ENCODE measurements around the gene GPX2.

Gene GPX2

DNA sequence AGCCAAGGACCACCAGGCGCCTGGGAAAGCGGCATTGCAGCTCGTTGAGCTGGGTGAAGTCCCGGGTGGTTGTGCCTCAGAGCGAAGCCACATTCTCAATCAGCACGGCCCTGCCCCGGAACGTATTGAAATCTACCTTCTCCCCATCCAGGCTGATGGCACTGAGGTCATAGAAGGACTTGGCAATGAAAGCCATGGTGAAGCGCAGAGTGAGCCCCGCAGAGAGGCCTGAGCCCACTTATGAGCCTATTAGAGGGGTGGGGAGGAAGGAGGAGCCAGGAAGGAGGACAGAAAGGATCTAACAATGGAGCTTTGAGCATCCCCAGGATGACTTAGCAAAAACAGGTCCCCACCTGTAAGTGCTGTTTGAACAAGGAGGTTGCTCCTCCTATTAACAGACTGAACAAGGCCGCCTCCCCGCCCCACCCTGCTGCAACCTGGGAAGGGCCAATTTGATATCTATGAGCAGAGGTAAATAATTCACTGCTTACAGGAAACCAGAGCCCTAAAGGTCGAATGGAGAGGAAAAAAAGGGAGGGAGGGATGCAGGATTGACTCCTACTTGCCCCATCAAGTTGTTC is at the start of gene GPX2:
TSS of gene GPX2 (minus strand) at position 215 of the 581 bp plus-strand sequence. CDS start at position 196, 19 bp downstream.
- no peak for DNase-seq

GRCh38 chr14:64990939-64991338 is 48.4 kb upstream of the GPX2 start:
- no peak for DNase-seq

- DNase-seq, result no peak
Observed at GRCh38 chr14:64990296-64990695, 47.8 kb upstream of the GPX2 start.

DNA sequence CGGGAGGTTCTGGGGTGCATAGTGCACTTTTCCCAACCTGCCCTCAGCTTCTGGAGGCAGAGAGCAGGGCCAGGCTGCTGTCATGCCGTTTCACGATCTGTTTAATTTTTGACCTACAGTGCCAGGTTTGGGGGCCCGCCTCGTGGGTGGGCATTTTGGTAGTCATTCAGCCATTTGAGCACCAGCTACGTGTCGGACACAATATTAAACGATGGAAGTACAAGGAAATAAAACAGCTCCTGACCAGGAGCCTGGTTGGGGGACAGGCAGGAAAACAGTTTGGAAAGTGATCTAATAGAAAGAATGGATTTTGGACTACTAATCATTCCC is 44.9 kb upstream of the GPX2 start:
- no peak for DNase-seq

GRCh38 chr14:64986648-64987437 is 44.3 kb upstream of the GPX2 start, which contains the start of gene FNTB:
Gene FNTB (plus strand): TSS chr14:64986895. CDS start chr14:64986954, 59 bp downstream.
- DNase-seq, result peak; percentile 83

DNA sequence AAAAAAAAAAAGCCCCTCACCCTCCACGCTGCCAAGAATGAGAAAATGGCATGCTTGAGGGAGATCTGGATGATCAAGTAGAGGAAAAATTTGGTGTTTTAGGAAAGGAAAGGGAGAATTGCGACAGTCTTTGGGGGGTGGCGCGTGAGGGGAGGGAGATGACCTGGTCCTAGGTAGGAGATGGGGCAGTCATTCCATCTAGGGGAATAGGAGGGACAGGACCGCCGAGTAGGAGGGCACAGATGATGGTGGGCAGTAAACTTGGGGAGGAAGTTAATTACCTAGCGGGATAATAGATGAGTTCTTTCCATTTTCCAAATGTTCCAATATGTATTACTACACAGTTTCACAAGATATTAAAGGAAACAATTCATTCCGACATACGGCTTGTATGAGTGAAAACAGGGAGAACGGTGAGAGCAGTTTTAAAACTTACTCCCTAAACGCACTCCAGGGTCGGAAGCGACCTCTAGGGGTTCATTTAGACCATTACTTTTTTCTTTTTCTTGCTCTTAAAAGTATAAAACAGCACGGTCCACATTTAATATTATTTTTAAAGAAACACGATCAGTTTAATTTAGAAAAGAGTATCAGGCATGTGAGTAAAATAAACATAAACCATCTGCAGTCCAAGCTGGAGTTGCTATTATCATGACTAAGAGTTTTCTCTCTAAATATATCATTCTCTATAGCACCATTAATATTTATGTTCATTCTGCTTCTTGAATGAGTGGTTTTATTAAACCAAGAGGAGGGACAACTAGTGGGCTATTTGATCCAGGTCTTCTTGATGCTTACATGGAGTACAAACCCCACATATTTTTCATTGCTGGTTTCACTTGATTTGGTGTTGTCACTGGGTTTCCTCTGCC is 41.1 kb upstream of the GPX2 start:
- no peak for DNase-seq

DNA sequence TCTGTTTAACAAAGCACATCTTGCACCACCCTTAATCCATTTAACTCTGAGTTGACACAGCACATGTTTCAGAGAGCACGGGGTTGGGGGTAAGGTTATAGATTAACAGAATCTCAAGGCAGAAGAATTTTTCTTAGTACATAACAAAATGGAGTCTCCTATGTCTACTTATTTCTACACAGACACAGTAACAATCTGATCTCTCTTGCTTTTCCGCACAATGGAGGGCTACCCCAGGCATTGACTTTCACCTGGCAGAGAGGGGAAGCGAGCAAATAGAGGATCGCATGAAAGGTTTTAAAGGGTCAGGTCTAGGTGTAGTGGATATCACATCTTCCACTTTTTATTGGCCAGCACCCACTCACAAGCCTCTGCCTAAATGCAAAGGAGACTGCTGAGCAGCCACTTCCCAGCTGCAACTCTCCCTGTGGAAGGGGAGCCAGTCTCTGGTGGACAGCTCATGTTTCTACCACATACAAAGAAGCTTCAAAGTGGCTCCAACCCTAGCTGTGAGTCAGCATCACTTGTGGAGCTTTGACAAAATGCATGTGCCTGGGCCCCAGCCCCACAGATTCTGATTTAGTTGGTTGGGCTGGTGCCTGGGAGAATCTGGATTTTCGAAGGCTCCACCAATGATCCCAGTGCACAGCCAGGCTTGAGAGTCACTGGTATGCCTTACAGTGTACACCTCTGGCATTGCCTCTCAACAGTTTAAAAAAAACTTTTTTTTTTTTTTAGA is 37.0 kb upstream of the GPX2 start:
- DNase-seq, result no peak

DNA sequence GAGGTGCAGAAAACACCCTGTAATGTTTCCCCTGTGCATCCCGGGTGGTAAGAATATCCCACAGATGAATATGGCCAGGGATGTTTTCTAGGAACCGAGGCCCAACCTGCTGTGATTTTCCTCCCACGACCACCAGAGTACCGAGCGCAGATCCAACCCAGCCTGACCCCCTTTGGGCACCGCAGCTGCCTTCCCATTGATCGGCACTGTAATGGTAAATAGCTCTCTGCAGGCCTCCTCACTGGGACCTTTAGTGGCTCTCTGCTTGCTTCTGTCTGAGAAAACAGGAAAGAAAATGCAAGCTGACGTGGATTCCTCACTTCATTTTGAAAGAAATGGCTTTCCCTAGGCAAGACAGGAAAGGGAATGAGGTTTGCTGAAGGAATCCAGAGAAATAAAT is 32.0 kb upstream of the GPX2 start:
- no peak for DNase-seq

GRCh38 chr14:64973826-64974225 is 31.3 kb upstream of the GPX2 start:
- no peak for DNase-seq

DNA sequence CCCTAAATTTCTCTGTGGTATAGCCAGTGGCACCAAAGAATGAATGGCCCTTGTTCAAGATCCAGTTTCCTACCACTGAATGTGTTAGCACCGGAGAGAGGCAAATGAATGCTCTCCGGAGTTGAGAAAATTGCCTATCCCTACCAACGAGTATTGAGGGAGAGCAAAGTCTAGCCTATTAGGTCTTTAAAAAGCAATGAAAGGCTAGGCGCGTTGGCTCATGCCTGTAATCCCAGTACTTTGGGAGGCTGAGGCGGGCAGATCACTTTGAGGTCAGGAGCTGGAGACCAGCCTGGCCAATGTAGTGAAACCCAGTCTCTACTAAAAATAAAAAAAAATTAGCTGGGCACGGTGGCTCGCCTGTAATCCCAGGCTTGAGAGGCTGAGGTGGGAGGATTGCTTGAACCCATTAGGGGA is 30.5 kb upstream of the GPX2 start:
- no peak for DNase-seq

GRCh38 chr14:64971943-64972791 is 29.6 kb upstream of the GPX2 start, which contains the start of gene RAB15:
Gene RAB15 (minus strand): TSS chr14:64972336. CDS start chr14:64972076, 260 bp downstream.
- DNase-seq, result no peak

GRCh38 chr14:64971491-64971942 is 29.0 kb upstream of the GPX2 start:
- no peak for DNase-seq

DNA sequence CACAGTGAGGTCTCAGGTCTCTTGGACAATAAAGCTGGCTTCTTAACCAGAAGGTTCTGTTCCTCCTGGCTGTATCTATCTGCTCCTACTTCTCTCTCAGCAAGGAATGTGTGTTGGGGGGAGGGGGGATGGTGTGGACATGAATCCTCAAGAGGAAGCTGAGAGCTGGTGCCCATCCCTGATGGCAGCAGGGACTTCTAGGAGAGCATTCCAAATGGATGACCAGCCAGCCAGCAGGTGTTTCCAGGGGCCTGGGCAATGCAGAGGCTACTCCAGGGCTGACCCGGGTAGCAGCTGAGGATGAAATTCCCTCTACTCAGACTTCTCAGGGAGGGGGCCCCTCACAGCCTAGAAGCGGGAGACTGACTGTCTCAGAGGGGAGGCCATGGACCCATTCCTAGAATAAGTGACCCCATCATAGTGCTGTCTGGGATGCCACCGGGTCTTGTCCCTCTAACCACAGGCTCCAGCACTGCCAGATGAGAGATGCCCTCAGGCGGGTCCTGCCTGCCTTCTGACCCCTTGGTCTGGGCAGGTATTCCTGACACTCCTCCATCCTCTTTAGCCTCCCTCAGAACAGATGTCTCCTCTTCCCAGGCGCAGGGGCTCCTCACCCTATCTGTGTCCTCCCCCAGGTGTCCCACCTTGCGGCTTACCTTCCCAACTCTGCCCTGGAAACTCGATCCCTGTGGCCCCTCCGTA is 28.4 kb upstream of the GPX2 start:
- DNase-seq, result no peak

DNA sequence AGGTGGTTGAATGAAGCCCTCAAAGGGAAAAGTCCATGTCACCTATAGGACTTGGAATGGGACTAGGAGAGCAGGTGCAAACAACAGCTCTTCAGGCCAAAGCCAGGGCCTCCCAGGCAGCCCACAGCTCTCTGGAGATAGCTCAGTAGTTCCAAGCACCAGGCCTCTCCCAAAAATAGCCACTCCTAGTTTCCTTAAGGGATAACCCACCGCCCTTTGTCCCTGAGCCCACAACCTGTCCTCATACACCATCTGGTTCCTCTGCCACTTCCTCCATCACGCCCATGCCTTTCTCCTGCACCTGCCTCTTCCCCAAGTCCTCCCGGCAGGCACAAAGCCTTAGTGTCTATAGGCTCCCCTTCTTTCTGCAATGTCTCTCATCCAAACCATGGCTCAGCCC is 27.5 kb upstream of the GPX2 start:
- no peak for DNase-seq

DNA sequence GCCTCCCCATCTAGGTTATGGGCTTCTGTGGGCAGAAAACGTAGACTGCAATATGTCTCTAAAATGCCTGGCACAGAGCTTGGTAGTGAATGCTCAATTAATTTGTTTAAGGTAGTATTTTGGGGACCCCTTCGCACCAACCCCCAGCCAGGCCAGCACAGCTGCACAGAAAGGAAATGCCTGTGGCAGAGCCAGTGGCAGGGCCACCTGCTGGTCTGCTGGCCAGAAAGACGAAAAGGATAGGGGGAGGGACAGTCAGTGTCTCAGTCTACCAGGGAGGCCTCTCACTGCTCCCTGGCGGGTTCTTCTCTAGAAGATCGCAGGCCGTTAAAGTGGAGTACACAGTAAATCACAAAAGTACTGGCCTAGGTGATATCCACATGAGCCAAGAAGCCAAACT is 26.1 kb upstream of the GPX2 start:
- DNase-seq, result no peak

DNA sequence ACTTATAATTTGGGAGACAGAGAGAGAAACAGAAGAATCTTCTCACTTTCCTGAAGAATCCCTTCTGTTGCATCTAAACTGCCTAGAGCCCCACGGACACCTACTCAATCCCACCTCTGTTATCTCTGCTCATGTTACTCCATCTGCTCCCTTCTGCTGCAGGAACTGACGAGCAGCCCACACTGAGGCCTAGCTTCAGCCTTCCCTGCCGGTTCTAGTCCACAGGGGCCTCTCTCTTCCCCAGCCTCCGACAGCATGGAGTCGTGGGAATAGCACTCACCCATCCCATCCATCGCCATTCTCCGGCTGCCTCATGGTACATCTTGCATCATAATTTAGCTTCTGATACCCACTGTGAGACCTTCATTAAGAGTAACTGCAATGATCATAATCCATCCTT is 25.6 kb upstream of the GPX2 start:
- DNase-seq, result no peak

- no peak for DNase-seq
Observed at GRCh38 chr14:64966976-64967375, 24.4 kb upstream of the GPX2 start.

GRCh38 chr14:64965356-64966000 is 22.9 kb upstream of the GPX2 start:
- no peak for DNase-seq

DNA sequence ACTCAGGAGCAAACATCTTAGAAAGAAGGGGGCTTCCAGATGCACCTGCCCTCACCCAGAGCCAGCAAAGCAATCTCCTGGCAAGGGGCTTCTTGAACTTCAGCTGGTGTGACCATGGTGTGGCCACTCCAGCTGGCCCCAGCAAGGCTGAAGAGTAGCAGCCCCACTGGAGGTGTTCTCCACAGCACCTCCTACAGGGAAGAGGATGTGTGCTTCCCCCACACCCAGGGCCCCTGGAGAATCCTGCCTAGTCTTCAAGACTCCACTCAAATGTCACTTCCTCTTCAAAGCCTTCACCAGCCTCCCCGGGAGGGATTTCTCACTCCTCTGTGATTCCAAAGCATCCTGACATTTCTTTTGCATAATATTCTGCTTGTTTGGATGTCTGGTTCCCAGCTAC is 21.1 kb upstream of the GPX2 start:
- no peak for DNase-seq

GRCh38 chr14:64960762-64961276 is 18.3 kb upstream of the GPX2 start:
- DNase-seq, result no peak

Measured in SIG-M5 (cell line).